Activated CD4-positive, alpha-beta T cell treated with anti-CD3 and anti-CD28 coated beads for 1 hour (primary cell): ENCODE measurements around the gene CHMP4B.

Experiments used
- DNase-seq: peaks from one replicate; pipeline ENCODE4 v3.0.0-alpha.2; 2020

Gene CHMP4B

GRCh38 chr20:33841436-33841799 lies 30.3 kb downstream of the CHMP4B start:
- DNase-seq, result no peak

- DNase-seq, result no peak
Measured at GRCh38 chr20:33842346-33842745, 31.2 kb downstream of the CHMP4B start.

GRCh38 chr20:33843050-33843449 lies 31.9 kb downstream of the CHMP4B start:
- no peak for DNase-seq

GRCh38 chr20:33843854-33844253 lies 32.7 kb downstream of the CHMP4B start:
- DNase-seq, result no peak

GRCh38 chr20:33846291-33846935 lies 35.3 kb downstream of the CHMP4B start:
- DNase-seq, result no peak

GRCh38 chr20:33847006-33847405 lies 35.9 kb downstream of the CHMP4B start:
- no peak for DNase-seq

GRCh38 chr20:33848391-33848790 lies 37.2 kb downstream of the CHMP4B start:
- DNase-seq, result no peak

- DNase-seq, result no peak
Measured at GRCh38 chr20:33850159-33850558, 39.0 kb downstream of the CHMP4B start.

- no peak for DNase-seq
Measured at GRCh38 chr20:33851842-33852466, 40.8 kb downstream of the CHMP4B start.

GRCh38 chr20:33852626-33853506 lies 41.7 kb downstream of the CHMP4B start:
- no peak for DNase-seq

- DNase-seq, result no peak
Measured at GRCh38 chr20:33853507-33853813, 42.3 kb downstream of the CHMP4B start.

- DNase-seq, result no peak
Measured at GRCh38 chr20:33857722-33858563, 46.8 kb downstream of the CHMP4B start.

- no peak for DNase-seq
Measured at GRCh38 chr20:33858666-33859065, 47.5 kb downstream of the CHMP4B start.

GRCh38 chr20:33859157-33859695 lies 48.1 kb downstream of the CHMP4B start:
- no peak for DNase-seq

- no peak for DNase-seq
Measured at GRCh38 chr20:33859751-33860150, 48.6 kb downstream of the CHMP4B start.

- DNase-seq, result no peak
Measured at GRCh38 chr20:33861458-33861857, 50.3 kb downstream of the CHMP4B start.

GRCh38 chr20:33862709-33863403 lies 51.7 kb downstream of the CHMP4B start:
- DNase-seq, result peak; percentile 29

- DNase-seq, result no peak
Measured at GRCh38 chr20:33863440-33864323, 52.5 kb downstream of the CHMP4B start.

GRCh38 chr20:33864324-33864963 lies 53.3 kb downstream of the CHMP4B start:
- no peak for DNase-seq

- no peak for DNase-seq
Measured at GRCh38 chr20:33865761-33866370, 54.7 kb downstream of the CHMP4B start.
